ENCODE data around the gene XKR7.
A peak's percentile ranks its signal among the peaks of the same experiment; 100 is the strongest.

XKR7 gene

GRCh38 chr20:31937820-31938219, 30.1 kb upstream of the XKR7 start:
- DNase-seq (ENCODE audit: insufficient read length, low spot score) (no peak), FAIRE-seq (no peak)
- TF ChIP-seq PAX5 (IDR thresholded peaks at IDR 0.05; ENCODE audit: insufficient read depth, low read length, severe bottlenecking): no peak

- no peak for TF ChIP-seq POLR2AphosphoS5 (IDR thresholded peaks at IDR 0.05; ENCODE audit: low read depth, low read length)
- no peak for TF ChIP-seq PAX5 (IDR thresholded peaks at IDR 0.05; ENCODE audit: insufficient read depth, low read length, severe bottlenecking)
- TF ChIP-seq POLR2A (IDR thresholded peaks at IDR 0.05; ENCODE audit: low read depth, low read length): no peak
- no peak for TF ChIP-seq TAF1 (IDR thresholded peaks at IDR 0.05; ENCODE audit: low read depth, low read length)
- TF ChIP-seq POU2F2 (IDR thresholded peaks at IDR 0.05; ENCODE audit: low read depth, low read length): no peak
- no peak for TF ChIP-seq SPI1 (IDR thresholded peaks at IDR 0.05; ENCODE audit: low read depth, low read length)
- no peak for DNase-seq (ENCODE audit: insufficient read length, low spot score)
- no peak for FAIRE-seq
Measured at GRCh38 chr20:31939661-31940060, 28.3 kb upstream of the XKR7 start.

GRCh38 chr20:31943052-31943471, 24.9 kb upstream of the XKR7 start:
- no peak for TF ChIP-seq TAF1 (IDR thresholded peaks at IDR 0.05; ENCODE audit: low read depth, low read length)
- FAIRE-seq (no peak), DNase-seq (ENCODE audit: insufficient read length, low spot score) (no peak)

GRCh38 chr20:31945319-31945718, 22.6 kb upstream of the XKR7 start:
- FAIRE-seq (no peak), DNase-seq (ENCODE audit: insufficient read length, low spot score) (no peak)
- no peak for TF ChIP-seq PAX5 (IDR thresholded peaks at IDR 0.05; ENCODE audit: insufficient read depth, low read length, severe bottlenecking)
- TF ChIP-seq POU2F2 (IDR thresholded peaks at IDR 0.05; ENCODE audit: low read depth, low read length): no peak
- TF ChIP-seq POLR2A (IDR thresholded peaks at IDR 0.05; ENCODE audit: low read depth, low read length): no peak
- no peak for TF ChIP-seq POLR2AphosphoS5 (IDR thresholded peaks at IDR 0.05; ENCODE audit: low read depth, low read length)

- FAIRE-seq: no peak
- no peak for TF ChIP-seq POU2F2 (IDR thresholded peaks at IDR 0.05; ENCODE audit: low read depth, low read length)
- TF ChIP-seq POLR2AphosphoS5 (IDR thresholded peaks at IDR 0.05; ENCODE audit: low read depth, low read length): no peak
- no peak for TF ChIP-seq SPI1 (IDR thresholded peaks at IDR 0.05; ENCODE audit: low read depth, low read length)
- TF ChIP-seq TAF1 (IDR thresholded peaks at IDR 0.05; ENCODE audit: low read depth, low read length): no peak
- TF ChIP-seq PAX5 (IDR thresholded peaks at IDR 0.05; ENCODE audit: insufficient read depth, low read length, severe bottlenecking): no peak
- TF ChIP-seq POLR2A (IDR thresholded peaks at IDR 0.05; ENCODE audit: low read depth, low read length): no peak
- no peak for DNase-seq (ENCODE audit: insufficient read length, low spot score)
Measured at GRCh38 chr20:31945785-31946184, 22.2 kb upstream of the XKR7 start.

GRCh38 chr20:31948008-31948407, 19.9 kb upstream of the XKR7 start:
- TF ChIP-seq PAX5 (IDR thresholded peaks at IDR 0.05; ENCODE audit: insufficient read depth, low read length, severe bottlenecking) (no peak), POU2F2 (IDR thresholded peaks at IDR 0.05; ENCODE audit: low read depth, low read length) (no peak)
- FAIRE-seq (no peak), DNase-seq (ENCODE audit: insufficient read length, low spot score) (no peak)

GRCh38 chr20:31949877-31950646, 17.9 kb upstream of the XKR7 start:
- FAIRE-seq (no peak), DNase-seq (ENCODE audit: insufficient read length, low spot score) (no peak)
- TF ChIP-seq SPI1 (IDR thresholded peaks at IDR 0.05; ENCODE audit: low read depth, low read length) (no peak), POU2F2 (IDR thresholded peaks at IDR 0.05; ENCODE audit: low read depth, low read length) (no peak), PAX5 (IDR thresholded peaks at IDR 0.05; ENCODE audit: insufficient read depth, low read length, severe bottlenecking) (no peak), TAF1 (IDR thresholded peaks at IDR 0.05; ENCODE audit: low read depth, low read length) (no peak), POLR2AphosphoS5 (IDR thresholded peaks at IDR 0.05; ENCODE audit: low read depth, low read length) (no peak), POLR2A (IDR thresholded peaks at IDR 0.05; ENCODE audit: low read depth, low read length) (no peak)

GRCh38 chr20:31951203-31951529, 16.8 kb upstream of the XKR7 start:
- TF ChIP-seq TAF1 (IDR thresholded peaks at IDR 0.05; ENCODE audit: low read depth, low read length) (no peak), SPI1 (IDR thresholded peaks at IDR 0.05; ENCODE audit: low read depth, low read length) (no peak), POLR2A (IDR thresholded peaks at IDR 0.05; ENCODE audit: low read depth, low read length) (no peak), PAX5 (IDR thresholded peaks at IDR 0.05; ENCODE audit: insufficient read depth, low read length, severe bottlenecking) (no peak), POLR2AphosphoS5 (IDR thresholded peaks at IDR 0.05; ENCODE audit: low read depth, low read length) (no peak), POU2F2 (IDR thresholded peaks at IDR 0.05; ENCODE audit: low read depth, low read length) (no peak)
- FAIRE-seq: no peak
- DNase-seq (ENCODE audit: insufficient read length, low spot score): no peak

GRCh38 chr20:31951530-31952453, 16.2 kb upstream of the XKR7 start, which contains the start of gene PDRG1:
TSS of gene PDRG1 (minus strand) at chr20:31952046. CDS start at chr20:31951961, 85 bp downstream.
- DNase-seq (ENCODE audit: insufficient read length, low spot score) (peak; percentile 92), FAIRE-seq (peak; percentile 93)
- no peak for TF ChIP-seq SPI1 (IDR thresholded peaks at IDR 0.05; ENCODE audit: low read depth, low read length)
- peak; percentile 78 for TF ChIP-seq TAF1 (IDR thresholded peaks at IDR 0.05; ENCODE audit: low read depth, low read length)
- TF ChIP-seq POLR2AphosphoS5 (IDR thresholded peaks at IDR 0.05; ENCODE audit: low read depth, low read length): peak; percentile 92
- TF ChIP-seq POLR2A (IDR thresholded peaks at IDR 0.05; ENCODE audit: low read depth, low read length): peak; percentile 90
- TF ChIP-seq POU2F2 (IDR thresholded peaks at IDR 0.05; ENCODE audit: low read depth, low read length): no peak; the same call in 1 of the 2 replicates
- no peak for TF ChIP-seq PAX5 (IDR thresholded peaks at IDR 0.05; ENCODE audit: insufficient read depth, low read length, severe bottlenecking)

Data from GM12891 (cell line).